Body of pancreas (tissue), 4 donors: ENCODE results near the gene TENT5A. TPM values are rescaled to one million over a fixed set of nuclear protein-coding genes. Genes with fewer than 3 reads are reported as not detected.
A peak's percentile ranks its signal among the peaks of the same experiment; 100 is the strongest.

Source experiments
- ATAC-seq: fragments of 150-250 bp; one replicate; pipeline ENCODE4 v1.9.1; 2016
- DNase-seq, 4 donors: peaks; one replicate each; pipeline ENCODE4 v3.0.0-alpha.2; 2019
- H3K27ac ChIP-seq, 4 donors: fragments of 200-600 bp; sonication (generic); 1 replicate in 3 of 4; 2 replicates in 1 of 4; pipeline versions ENCODE4 v1.5.1 to v1.6.1; 2016 to 2019; ENCODE audit warnings: mild to moderate bottlenecking in 1 of 4, mixed read lengths in 1 of 4, moderate library complexity in 1 of 4
- H3K27me3 ChIP-seq, 2 donors: fragments of 200-600 bp; sonication (generic); one replicate each; pipeline ENCODE4 v1.6.0; 2016; ENCODE audit warnings: mild to moderate bottlenecking in 1 of 2
- H3K36me3 ChIP-seq, 2 donors: fragments of 200-600 bp; sonication (generic); replicated peaks in 1 of 2; 2 replicates each; pipeline ENCODE4 v1.5.1; 2016; ENCODE audit warnings: low read depth in 2 of 2; ENCODE audit not compliant: insufficient read depth in 1 of 2
- H3K4me1 ChIP-seq: fragments of 200-600 bp; sonication (generic); one replicate; pipeline ENCODE4 v1.6.0; 2016
- H3K4me3 ChIP-seq, 2 donors: fragments of 200-600 bp; sonication (generic); 1 replicate in 1 of 2; 2 replicates in 1 of 2; pipeline ENCODE4 v1.5.1; 2016 to 2019
- H3K9me3 ChIP-seq, 3 donors: fragments of 200-600 bp; sonication (generic); 1 replicate in 2 of 3; 2 replicates in 1 of 3; pipeline ENCODE4 v1.5.1; 2016
- POLR2A ChIP-seq, 3 donors: fragments of 450-650 bp; IDR thresholded peaks; one replicate each; pipeline ENCODE4 v1.6.1; 2016; ENCODE audit warnings: antibody characterized with exemption in 3 of 3, mild to moderate bottlenecking in 2 of 3
- WGBS, 2 donors: methylation state at CpG; one replicate each; pipeline ENCODE4 v1.1.5; 2017; 5-methylcytosine and 5-hydroxymethylcytosine counted together
- intact Hi-C: fragments of 100-400 bp; cut with DNase I; formaldehyde crosslinking; loops from one replicate; pipeline ENCODE4 v1.15.1; 2023
- total RNA-seq, 2 donors: library from RNA; depleted of rRNA; stranded (reverse); fragments of >200 nt; gene quantifications; one replicate each; pipeline ENCODE4 v1.1.0, GENCODE V29; 2016
- TF ChIP-seq, protein P1 (sequence below), 7 experiments: fragments of 450-650 bp in 4 of 7; fragments of 200-600 bp in 3 of 7; sonication (generic) in 3 of 7; IDR thresholded peaks; one replicate each; pipeline ENCODE4 v1.5.1; 2016 to 2019; ENCODE audit warnings: antibody characterized with exemption in 7 of 7

TENT5A gene
- total RNA-seq, 2 donors from 2014 or later = 7.3 to 8.2 TPM

DNA sequence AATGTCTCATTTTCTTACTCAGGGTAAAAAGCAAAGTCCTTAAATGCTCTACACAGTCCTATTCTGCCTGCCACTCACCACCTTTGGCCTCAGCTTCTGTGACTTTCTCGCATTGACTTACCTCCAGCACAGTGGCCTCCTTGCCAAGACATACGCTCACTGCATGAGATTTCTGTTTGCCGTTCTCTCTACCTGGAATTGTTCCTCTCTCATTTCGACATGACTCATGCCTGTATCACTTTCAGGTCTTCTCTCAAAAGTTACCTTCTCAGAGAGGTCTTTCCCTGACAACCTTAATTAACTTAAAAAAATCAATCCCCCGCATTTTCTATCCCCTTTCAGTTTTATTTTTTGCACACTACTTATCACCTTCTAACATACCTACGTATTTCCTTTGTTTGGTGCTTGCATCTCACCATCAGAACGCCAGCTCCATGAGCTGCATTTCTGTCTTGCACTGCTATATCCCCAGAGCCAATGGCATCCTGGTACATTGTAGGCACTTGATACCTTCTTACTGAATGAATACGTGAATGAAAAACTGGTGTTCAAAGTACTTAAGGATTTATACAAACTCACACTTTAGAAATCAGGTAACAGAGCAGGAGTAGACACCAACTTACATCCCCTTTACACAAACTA lies 24.5 kb downstream of the TENT5A start:
- peak in 3 of 4 donors; percentile 51 to 67 (median 58) for DNase-seq
- Histone ChIP-seq H3K27ac (no peak overlapping the region), H3K4me1 (no peaks in the 10 kb centered on the region), H3K9me3 (no peaks in the 10 kb centered on the region), H3K27me3 (no peaks in the 10 kb centered on the region), H3K36me3 (no peaks in the 10 kb centered on the region), H3K4me3 (no peak overlapping the region)
- TF ChIP-seq POLR2A (IDR thresholded peaks at IDR 0.05) = no peak
- TF ChIP-seq, protein P1, sequence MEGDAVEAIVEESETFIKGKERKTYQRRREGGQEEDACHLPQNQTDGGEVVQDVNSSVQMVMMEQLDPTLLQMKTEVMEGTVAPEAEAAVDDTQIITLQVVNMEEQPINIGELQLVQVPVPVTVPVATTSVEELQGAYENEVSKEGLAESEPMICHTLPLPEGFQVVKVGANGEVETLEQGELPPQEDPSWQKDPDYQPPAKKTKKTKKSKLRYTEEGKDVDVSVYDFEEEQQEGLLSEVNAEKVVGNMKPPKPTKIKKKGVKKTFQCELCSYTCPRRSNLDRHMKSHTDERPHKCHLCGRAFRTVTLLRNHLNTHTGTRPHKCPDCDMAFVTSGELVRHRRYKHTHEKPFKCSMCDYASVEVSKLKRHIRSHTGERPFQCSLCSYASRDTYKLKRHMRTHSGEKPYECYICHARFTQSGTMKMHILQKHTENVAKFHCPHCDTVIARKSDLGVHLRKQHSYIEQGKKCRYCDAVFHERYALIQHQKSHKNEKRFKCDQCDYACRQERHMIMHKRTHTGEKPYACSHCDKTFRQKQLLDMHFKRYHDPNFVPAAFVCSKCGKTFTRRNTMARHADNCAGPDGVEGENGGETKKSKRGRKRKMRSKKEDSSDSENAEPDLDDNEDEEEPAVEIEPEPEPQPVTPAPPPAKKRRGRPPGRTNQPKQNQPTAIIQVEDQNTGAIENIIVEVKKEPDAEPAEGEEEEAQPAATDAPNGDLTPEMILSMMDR (IDR thresholded peaks at IDR 0.05) = no peak
- intact Hi-C loops = no loop called here
- WGBS, 2 donors = 57 to 63% methylated on average over 8 of the region's 8 CpGs
- ATAC-seq = peak; percentile 60

DNA sequence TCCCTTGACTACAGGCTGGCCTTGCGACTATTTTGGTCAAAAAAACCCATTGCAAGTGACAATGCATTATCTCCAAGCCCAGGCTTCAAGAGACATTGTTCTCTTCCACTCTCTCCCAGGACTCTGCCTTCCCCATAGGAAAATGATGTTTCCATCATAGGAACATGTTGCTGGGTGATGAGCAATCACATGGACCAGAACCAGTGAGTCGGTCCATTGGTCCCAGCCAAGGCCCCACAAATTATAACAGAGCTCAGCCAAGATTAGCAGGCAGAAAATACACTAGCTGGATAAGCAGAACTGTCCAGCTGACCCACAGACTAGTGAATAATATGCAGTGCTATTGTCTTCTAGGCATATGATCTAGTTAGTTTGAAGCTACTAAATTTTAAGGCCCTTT lies 27.4 kb downstream of the TENT5A start:
- Histone ChIP-seq H3K4me1 (no peaks in the 10 kb centered on the region), H3K9me3 (no peaks in the 10 kb centered on the region), H3K36me3 (no peaks in the 10 kb centered on the region), H3K27me3 (no peaks in the 10 kb centered on the region), H3K4me3 (no peak overlapping the region), H3K27ac (no peak overlapping the region)
- intact Hi-C loops = no loop called here
- no peak for ATAC-seq
- 76 to 89% methylated on average over 2 of the region's 2 CpGs for WGBS, 2 donors
- no peak for DNase-seq
- no peak for TF ChIP-seq POLR2A (IDR thresholded peaks at IDR 0.05)
- TF ChIP-seq, protein P1 (IDR thresholded peaks at IDR 0.05) = no peak

DNA sequence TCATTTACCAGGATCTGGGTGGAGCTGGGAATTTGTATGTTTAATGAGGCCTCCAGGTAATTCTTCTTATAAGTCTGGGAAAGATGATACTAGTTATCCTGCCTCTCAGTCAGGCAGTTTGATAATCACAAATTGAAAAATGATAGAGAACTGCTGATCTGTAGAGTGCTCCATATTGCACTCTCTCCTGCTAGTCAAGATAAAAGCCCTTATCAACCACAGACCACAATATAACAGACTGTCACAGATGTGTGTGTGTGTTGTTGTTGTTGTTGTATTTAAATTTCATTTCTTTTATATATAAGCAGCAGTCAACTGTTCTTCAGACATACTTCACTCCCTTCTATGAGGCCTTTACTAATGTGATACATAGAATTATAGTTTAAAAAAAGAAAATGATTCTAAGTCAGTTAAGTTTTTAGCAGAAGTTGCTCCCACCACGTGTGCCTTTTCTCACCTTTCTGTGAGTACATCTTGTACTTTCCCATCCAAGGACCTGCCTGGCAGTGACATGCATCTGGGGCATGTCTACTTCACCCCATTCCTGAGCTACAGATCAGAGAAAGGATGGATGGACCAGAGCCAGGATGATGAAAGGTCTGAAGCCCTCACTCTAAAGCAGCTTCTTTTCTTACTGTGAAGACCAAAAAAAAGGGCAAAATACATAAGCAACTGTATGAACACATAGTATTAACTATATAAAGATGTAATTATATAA lies 29.8 kb downstream of the TENT5A start:
- no peaks in the 10 kb centered on the region for H3K4me1 ChIP-seq
- H3K4me3 ChIP-seq = no peak overlapping the region
- intact Hi-C loops = no loop called here
- H3K27me3 ChIP-seq = no peaks in the 10 kb centered on the region
- H3K9me3 ChIP-seq = no peaks in the 10 kb centered on the region
- no peak for ATAC-seq
- no peaks in the 10 kb centered on the region for H3K36me3 ChIP-seq
- 57 to 64% methylated on average over 1 of the region's 1 CpG for WGBS, 2 donors
- H3K27ac ChIP-seq = no peak overlapping the region
- DNase-seq = no peak
- TF ChIP-seq POLR2A (IDR thresholded peaks at IDR 0.05) = no peak
- TF ChIP-seq, protein P1 (IDR thresholded peaks at IDR 0.05) = no peak

DNA sequence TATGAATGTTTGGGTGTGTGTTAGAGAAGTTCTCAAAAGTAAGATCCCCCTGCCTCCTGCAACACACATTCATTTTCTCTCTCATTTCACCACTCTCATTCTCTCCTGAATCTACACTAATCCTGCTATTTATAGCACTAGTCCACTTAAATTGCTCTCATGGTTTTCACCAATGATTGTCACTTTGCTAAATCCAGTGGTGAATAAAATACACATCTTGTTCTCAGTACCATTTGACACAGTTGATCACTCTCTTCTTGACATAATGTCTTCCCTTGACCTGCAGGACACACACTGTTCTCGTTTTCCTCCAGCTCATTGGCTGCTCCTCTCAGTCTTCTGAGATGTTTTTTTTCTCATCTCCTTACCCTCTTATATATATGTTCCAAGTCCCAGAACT lies 32.1 kb downstream of the TENT5A start:
- Histone ChIP-seq H3K27ac (no peak overlapping the region), H3K4me1 (no peaks in the 10 kb centered on the region), H3K27me3 (no peaks in the 10 kb centered on the region), H3K4me3 (no peak overlapping the region), H3K36me3 (no peaks in the 10 kb centered on the region), H3K9me3 (no peaks in the 10 kb centered on the region)
- intact Hi-C loops = no loop called here
- ATAC-seq (no peak), DNase-seq (no peak)
- TF ChIP-seq, protein P1 (IDR thresholded peaks at IDR 0.05) = no peak
- TF ChIP-seq POLR2A (IDR thresholded peaks at IDR 0.05) = no peak
- 68 to 79% methylated on average over 1 of the region's 1 CpG for WGBS, 2 donors
